ENCODE results near the gene MRPL34.
"Not testable (repeated sequence)": the region's sequence is repeated elsewhere in the genome, so short reads cannot be mapped to it uniquely, and the experiment has no call there.

The MRPL34 gene

DNA sequence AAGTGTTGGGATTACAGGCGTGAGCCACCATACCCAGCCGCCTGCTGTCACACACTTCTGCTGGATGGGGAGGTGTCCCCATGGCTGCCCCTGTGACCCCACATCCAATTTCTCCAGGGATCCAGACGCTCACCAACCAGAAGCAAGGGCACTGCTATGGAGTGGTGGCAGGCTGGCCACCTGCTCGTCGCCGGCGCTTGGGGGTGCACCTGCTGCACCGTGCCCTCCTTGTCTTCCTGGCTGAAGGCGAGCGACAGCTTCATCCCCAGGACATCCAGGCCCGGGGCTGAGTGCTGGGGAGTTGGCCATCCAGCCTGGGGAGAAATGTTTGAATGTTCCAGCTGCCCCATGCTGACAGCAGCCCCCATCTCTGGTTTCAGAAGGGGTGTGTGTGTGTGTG, 19.4 kb upstream of the MRPL34 start:
- peaks cover 4% of the 10 kb centered on the region for H3K36me3 ChIP-seq (ENCODE audit: control insufficient read depth, insufficient read depth, low read length)
- WGBS, 2 experiments (ENCODE audit: insufficient coverage in 2 of 2), result 93 to 97% methylated on average over 9 to 11 of the region's 11 CpGs
- no peak overlapping the region for H3K4me3 ChIP-seq (ENCODE audit: extremely low read depth, insufficient read depth, low read length, poor library complexity, severe bottlenecking)
- H3K4me1 ChIP-seq (ENCODE audit: control insufficient read depth, insufficient read depth, low read length, poor library complexity, severe bottlenecking), result no peaks in the 10 kb centered on the region
- H3K9me3 ChIP-seq (ENCODE audit: control insufficient read depth, low read length), result peaks cover 3% of the 10 kb centered on the region
- H3K27ac ChIP-seq (ENCODE audit: low read depth, low read length, severe bottlenecking), result no peak overlapping the region

DNA sequence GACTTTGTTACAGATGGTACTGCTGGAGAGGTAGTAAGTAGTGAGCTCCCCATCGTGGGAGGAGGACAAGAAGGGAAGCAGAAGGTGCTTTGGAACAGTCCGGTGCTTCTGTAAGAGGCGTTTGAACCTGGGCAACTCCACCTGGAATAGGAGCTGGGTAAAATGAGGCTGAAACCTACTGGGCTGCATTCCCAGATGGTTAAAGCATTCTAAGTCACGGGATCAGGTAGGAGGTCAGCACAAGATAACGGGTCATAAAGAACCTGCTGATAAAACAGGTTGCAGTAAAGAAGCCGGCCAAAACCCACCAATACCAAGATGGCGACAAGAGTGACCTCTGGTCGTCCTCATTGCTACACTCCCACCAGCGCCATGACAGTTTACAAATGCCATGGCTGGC, 18.9 kb upstream of the MRPL34 start:
- Histone ChIP-seq H3K36me3 (ENCODE audit: control insufficient read depth, insufficient read depth, low read length) (peaks cover 4% of the 10 kb centered on the region), H3K9me3 (ENCODE audit: control insufficient read depth, low read length) (peaks cover 3% of the 10 kb centered on the region), H3K27ac (ENCODE audit: low read depth, low read length, severe bottlenecking) (no peak overlapping the region), H3K4me3 (ENCODE audit: extremely low read depth, insufficient read depth, low read length, poor library complexity, severe bottlenecking) (no peak overlapping the region), H3K4me1 (ENCODE audit: control insufficient read depth, insufficient read depth, low read length, poor library complexity, severe bottlenecking) (no peaks in the 10 kb centered on the region)
- WGBS, 2 experiments (ENCODE audit: insufficient coverage in 2 of 2), result 91% methylated on average over 8 to 9 of the region's 9 CpGs

DNA sequence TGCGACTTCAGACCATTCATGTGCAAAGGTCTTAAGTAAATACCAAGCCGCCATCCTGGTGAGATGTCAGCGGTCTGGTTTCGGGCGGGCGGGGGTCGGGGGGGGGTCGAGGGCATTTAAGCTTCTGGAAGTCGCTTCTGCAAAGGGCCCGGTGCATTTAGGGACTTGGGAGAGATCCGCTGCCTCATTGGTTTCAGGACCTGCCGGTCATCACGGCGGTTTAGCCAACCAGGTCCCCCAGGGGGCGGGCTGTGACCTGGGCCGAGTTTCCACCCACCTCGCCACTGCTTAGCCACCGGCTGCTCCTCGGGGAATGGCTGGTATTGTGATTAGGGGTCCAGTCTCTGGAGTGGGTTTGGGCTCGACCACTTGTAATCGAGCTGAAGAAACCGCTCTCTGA, 16.2 kb upstream of the MRPL34 start:
- H3K9me3 ChIP-seq (ENCODE audit: control insufficient read depth, low read length), result peaks cover 3% of the 10 kb centered on the region
- no peak overlapping the region for H3K27ac ChIP-seq (ENCODE audit: low read depth, low read length, severe bottlenecking)
- H3K4me3 ChIP-seq (ENCODE audit: extremely low read depth, insufficient read depth, low read length, poor library complexity, severe bottlenecking), result peak overlapping the region; percentile 5
- 23 to 27% methylated on average over 11 to 14 of the region's 22 CpGs for WGBS, 2 experiments (ENCODE audit: insufficient coverage in 2 of 2)
- peaks cover 4% of the 10 kb centered on the region for H3K4me1 ChIP-seq (ENCODE audit: control insufficient read depth, insufficient read depth, low read length, poor library complexity, severe bottlenecking)
- peaks cover 8% of the 10 kb centered on the region for H3K36me3 ChIP-seq (ENCODE audit: control insufficient read depth, insufficient read depth, low read length)

DNA sequence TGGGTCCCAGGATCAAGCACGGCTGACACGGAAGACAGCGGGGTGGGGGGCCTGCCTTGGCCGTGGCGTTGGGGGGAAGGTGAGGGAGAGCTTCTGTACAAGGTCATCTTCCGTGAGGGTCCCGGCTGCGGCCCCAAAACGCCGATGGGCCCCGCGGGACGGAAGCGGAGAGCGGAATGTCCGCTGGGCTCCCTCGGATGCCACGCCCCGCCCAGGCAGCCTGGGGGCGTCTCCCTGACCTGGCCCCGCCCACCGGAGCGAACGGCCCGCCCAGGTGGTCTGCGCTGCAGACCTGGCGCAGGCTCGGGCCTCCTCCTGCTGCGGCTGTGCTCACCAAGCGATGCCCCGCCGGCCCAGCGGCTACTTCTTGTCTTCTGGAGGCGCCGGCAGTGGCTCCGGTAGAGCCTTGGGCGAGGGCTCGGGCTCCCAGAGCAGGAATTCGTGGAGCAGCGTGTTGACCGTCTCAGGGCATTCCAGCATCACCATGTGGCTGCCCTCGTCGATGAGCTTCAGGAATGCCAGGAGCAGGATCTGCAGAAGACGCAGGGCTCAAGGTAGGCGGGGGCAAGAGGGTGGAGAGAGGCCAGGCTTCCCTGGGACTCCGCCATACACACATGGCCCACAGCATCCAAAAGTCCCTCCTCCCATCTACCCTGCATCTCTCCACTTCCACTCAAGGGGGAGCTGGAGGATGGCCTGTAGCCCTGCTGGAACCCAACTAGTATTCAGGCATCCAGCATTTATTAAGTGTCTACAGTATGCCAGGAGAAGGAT, 13.2 kb upstream of the MRPL34 start:
- Histone ChIP-seq H3K9me3 (ENCODE audit: control insufficient read depth, low read length) (no peaks in the 10 kb centered on the region), H3K27ac (ENCODE audit: low read depth, low read length, severe bottlenecking) (peak overlapping the region; percentile 94), H3K4me3 (ENCODE audit: extremely low read depth, insufficient read depth, low read length, poor library complexity, severe bottlenecking) (peak overlapping the region; percentile 52), H3K36me3 (ENCODE audit: control insufficient read depth, insufficient read depth, low read length) (peaks cover 24% of the 10 kb centered on the region), H3K4me1 (ENCODE audit: control insufficient read depth, insufficient read depth, low read length, poor library complexity, severe bottlenecking) (peaks cover 4% of the 10 kb centered on the region)
- 3 to 4% methylated on average over 37 to 38 of the region's 46 CpGs for WGBS, 2 experiments (ENCODE audit: insufficient coverage in 2 of 2)

DNA sequence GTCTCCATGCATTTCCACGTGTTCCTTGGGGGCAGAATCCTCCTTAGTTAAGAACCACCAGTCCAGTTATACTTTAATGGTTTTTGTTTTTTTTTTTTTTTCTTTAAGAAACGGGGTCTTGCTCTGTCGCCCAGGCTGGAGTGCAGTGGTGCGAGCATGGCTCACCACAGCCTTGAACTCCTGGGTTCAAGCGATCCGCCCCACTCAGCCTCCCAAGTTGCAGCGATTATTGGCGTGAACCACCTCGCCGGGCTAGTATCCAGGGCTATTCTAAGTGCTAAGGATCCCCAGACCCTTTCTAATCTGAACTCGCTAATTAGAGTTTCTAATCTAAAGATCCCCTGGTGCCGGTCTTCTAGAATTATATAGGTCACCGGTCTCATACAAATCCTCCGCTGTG, 12.1 kb upstream of the MRPL34 start:
- peaks cover 6% of the 10 kb centered on the region for H3K9me3 ChIP-seq (ENCODE audit: control insufficient read depth, low read length)
- H3K36me3 ChIP-seq (ENCODE audit: control insufficient read depth, insufficient read depth, low read length), result peaks cover 34% of the 10 kb centered on the region
- peaks cover 4% of the 10 kb centered on the region for H3K4me1 ChIP-seq (ENCODE audit: control insufficient read depth, insufficient read depth, low read length, poor library complexity, severe bottlenecking)
- peak overlapping the region; percentile 52 for H3K4me3 ChIP-seq (ENCODE audit: extremely low read depth, insufficient read depth, low read length, poor library complexity, severe bottlenecking)
- WGBS, 2 experiments (ENCODE audit: insufficient coverage in 2 of 2), result 93 to 98% methylated on average over 13 of the region's 14 CpGs
- H3K27ac ChIP-seq (ENCODE audit: low read depth, low read length, severe bottlenecking), result no peak overlapping the region

DNA sequence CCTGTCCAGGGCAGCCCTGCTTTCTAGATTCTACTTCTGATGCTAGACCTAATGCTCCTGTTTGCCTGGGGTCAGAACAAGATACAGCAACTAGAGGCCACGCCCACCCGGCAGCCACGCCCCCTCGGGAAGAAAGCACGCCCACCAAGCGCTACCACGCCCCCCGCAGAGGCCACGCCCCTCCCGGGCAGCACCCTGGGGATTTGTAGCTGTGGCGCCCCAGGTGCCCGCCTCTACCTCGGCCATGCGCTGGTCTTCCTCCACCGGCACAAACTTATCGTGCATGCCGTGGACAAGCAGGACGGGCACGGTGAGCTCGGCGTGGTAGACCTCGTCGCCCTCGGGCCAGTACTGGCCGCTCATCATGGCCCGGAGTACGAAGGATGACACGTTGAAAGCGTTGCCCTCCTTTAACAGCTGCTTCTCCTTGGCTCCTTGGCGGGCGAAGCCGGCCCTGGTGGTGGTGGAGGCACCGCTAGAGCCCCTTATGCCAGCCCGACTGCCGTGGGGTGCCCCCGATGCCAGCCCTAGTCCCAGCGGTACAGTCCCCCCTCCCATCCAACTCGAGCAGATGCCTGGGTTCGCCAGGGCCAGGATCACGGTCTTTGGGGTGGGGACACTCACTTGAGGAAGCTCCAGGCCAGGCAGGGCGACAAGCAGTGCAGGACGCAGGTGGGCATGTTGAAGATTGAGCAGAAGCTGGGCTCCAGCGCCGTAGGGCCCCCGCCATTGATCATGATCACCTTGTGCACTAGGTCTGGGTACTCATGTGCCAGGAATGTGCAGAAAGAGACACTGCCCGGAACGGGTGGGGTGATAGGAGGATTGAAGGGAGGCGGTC, 11.4 kb upstream of the MRPL34 start:
- H3K4me1 ChIP-seq (ENCODE audit: control insufficient read depth, insufficient read depth, low read length, poor library complexity, severe bottlenecking), result peaks cover 4% of the 10 kb centered on the region
- 82 to 90% methylated on average over 45 to 47 of the region's 48 CpGs for WGBS, 2 experiments (ENCODE audit: insufficient coverage in 2 of 2)
- peaks cover 37% of the 10 kb centered on the region for H3K36me3 ChIP-seq (ENCODE audit: control insufficient read depth, insufficient read depth, low read length)
- no peak overlapping the region for H3K27ac ChIP-seq (ENCODE audit: low read depth, low read length, severe bottlenecking)
- H3K9me3 ChIP-seq (ENCODE audit: control insufficient read depth, low read length), result peaks cover 6% of the 10 kb centered on the region
- H3K4me3 ChIP-seq (ENCODE audit: extremely low read depth, insufficient read depth, low read length, poor library complexity, severe bottlenecking), result no peak overlapping the region

DNA sequence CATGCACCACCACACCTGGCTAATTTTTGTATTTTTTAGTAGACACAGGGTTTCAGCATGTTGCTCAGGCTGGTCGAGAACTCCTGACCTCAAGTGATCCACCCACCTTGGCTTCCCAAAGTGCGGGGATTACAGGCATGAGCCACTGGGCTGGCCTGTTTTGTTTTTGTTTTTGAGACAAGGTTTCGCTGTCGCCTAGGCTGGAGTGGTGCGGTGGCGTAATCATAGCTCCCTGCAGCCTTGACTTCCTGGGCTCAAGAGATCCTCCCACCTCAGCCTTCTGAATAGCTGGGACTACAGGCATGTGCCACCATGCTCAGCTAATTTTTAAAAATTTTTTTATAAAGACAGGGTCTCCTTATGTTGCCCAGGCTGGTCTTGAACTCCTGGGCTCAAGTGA, 10.1 kb upstream of the MRPL34 start:
- 96 to 100% methylated on average over 6 of the region's 6 CpGs for WGBS, 2 experiments (ENCODE audit: insufficient coverage in 2 of 2)

DNA sequence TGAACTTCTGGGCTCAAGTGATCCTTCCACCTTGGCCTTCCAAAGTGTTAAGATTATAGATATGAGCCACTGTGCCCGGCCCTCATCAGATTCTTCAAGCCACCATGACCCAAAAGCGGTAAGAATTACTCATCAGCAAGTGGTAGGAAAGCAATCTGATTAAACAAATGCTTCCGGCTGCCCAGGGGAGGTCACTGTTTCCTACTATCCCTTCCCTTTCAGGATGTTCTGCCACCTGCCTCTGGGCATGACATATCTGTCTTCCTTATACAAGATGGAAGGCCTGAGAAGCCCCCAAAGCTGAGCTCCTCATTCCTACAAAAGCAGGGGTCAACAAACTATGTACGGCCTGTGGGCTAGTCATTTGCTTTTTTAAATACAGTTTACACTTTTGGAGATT, 9.4 kb upstream of the MRPL34 start:
- Histone ChIP-seq H3K36me3 (ENCODE audit: control insufficient read depth, insufficient read depth, low read length) (peaks cover 38% of the 10 kb centered on the region), H3K9me3 (ENCODE audit: control insufficient read depth, low read length) (peaks cover 6% of the 10 kb centered on the region), H3K27ac (ENCODE audit: low read depth, low read length, severe bottlenecking) (no peak overlapping the region), H3K4me1 (ENCODE audit: control insufficient read depth, insufficient read depth, low read length, poor library complexity, severe bottlenecking) (peaks cover 4% of the 10 kb centered on the region), H3K4me3 (ENCODE audit: extremely low read depth, insufficient read depth, low read length, poor library complexity, severe bottlenecking) (no peak overlapping the region)
- WGBS, 2 experiments (ENCODE audit: insufficient coverage in 2 of 2), result 75 to 93% methylated on average over 3 of the region's 4 CpGs

More for the DNA sequence above, 10.1 kb upstream of the MRPL34 start:
- not testable (repeated sequence) for H3K9me3 ChIP-seq (ENCODE audit: control insufficient read depth, low read length); H3K27ac ChIP-seq (ENCODE audit: low read depth, low read length, severe bottlenecking); H3K4me3 ChIP-seq (ENCODE audit: extremely low read depth, insufficient read depth, low read length, poor library complexity, severe bottlenecking); H3K4me1 ChIP-seq (ENCODE audit: control insufficient read depth, insufficient read depth, low read length, poor library complexity, severe bottlenecking)
- H3K36me3 ChIP-seq (ENCODE audit: control insufficient read depth, insufficient read depth, low read length), result peaks cover 37% of the 10 kb centered on the region

DNA sequence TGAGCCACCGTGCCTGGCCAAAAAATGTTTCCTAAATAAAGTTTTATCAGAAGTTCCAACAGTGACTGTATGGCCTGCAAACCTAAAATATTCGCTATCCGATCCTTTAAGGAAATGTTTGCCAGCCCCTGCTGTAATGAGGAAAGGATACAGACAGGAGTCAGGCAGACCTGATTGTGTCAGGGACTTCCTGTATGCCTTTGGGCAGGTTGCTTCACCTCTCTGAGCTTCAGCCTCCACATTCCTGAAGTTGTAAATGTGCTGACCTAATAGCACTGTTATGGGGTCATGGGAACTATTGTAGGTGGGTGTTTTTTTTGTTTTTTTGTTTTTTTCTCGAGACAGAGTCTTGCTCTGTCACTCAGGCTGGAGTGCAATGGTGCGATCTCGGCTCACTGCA, 8.7 kb upstream of the MRPL34 start:
- H3K4me1 ChIP-seq (ENCODE audit: control insufficient read depth, insufficient read depth, low read length, poor library complexity, severe bottlenecking), result peaks cover 4% of the 10 kb centered on the region
- no peak overlapping the region for H3K27ac ChIP-seq (ENCODE audit: low read depth, low read length, severe bottlenecking)
- peaks cover 6% of the 10 kb centered on the region for H3K9me3 ChIP-seq (ENCODE audit: control insufficient read depth, low read length)
- H3K36me3 ChIP-seq (ENCODE audit: control insufficient read depth, insufficient read depth, low read length), result peaks cover 42% of the 10 kb centered on the region
- H3K4me3 ChIP-seq (ENCODE audit: extremely low read depth, insufficient read depth, low read length, poor library complexity, severe bottlenecking), result no peak overlapping the region
- 93 to 94% methylated on average over 5 to 6 of the region's 6 CpGs for WGBS, 2 experiments (ENCODE audit: insufficient coverage in 2 of 2)

DNA sequence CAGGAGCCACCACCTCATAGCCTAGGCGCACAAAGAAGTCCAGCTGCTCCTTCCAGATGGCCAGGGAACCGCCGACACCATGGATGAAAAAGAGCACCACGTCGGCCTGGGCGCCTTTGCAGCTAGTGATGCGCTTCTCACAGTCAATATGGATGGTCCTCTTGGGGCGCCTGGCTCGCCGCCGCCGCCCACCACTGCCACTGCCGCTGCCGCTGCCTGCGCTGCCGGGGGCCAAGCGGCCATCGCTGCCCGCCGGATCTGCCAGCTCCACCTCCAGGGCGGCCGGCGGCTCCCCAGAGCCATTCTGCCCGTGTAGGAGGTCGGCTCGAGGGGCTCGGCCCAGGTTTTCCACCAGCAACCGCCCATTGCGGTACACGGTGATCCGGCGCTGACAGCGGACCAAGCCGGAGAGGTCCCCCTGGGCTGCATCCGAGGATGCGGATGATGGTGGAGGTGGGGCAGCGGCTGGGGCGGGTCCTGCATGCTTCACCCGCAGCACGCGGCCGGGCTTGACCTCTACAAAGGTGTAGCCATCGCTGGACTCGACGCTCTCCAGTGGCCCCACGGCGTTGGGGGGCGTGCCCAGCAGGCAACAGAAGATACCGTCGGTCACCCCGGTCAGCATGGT, 4.6 kb upstream of the MRPL34 start:
- H3K36me3 ChIP-seq (ENCODE audit: control insufficient read depth, insufficient read depth, low read length), result peaks cover 27% of the 10 kb centered on the region

More for the DNA sequence above, 4.6 kb upstream of the MRPL34 start:
- H3K27ac ChIP-seq (ENCODE audit: low read depth, low read length, severe bottlenecking), result no peak overlapping the region
- peaks cover 6% of the 10 kb centered on the region for H3K4me1 ChIP-seq (ENCODE audit: control insufficient read depth, insufficient read depth, low read length, poor library complexity, severe bottlenecking)
- H3K4me3 ChIP-seq (ENCODE audit: extremely low read depth, insufficient read depth, low read length, poor library complexity, severe bottlenecking), result no peak overlapping the region
- WGBS, 2 experiments (ENCODE audit: insufficient coverage in 2 of 2), result 95 to 96% methylated on average over 50 to 51 of the region's 51 CpGs
- H3K9me3 ChIP-seq (ENCODE audit: control insufficient read depth, low read length), result peaks cover 6% of the 10 kb centered on the region

Measured in mesodermal cell (in vitro differentiated cells).